GM18861 (cell line): ENCODE results near the gene MISP3.

Experiments
- ATAC-seq: cut with Tn5 transposase; IDR thresholded peaks from one replicate; pipeline ENCODE4 v1.9.1; 2021; ENCODE audit not compliant: unreplicated experiment

The MISP3 gene

DNA sequence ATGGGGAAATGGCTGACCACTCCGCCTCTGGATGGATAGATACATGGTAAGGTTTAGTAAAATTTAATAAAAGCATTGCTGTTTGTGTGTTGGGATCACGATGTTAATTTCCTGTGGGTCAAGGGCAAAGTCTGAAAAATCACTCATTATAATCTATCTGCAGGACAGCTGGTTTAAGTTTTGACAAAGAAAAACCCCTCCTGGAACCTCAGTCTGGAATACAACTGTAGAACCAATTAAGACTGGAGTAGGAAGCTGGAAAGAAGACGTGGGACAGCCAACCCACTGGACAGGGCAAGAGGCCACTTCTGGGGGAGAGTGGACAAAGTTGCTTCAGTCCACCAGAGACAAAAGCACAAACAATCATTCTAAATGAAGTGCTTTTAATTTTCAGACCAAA, 46.6 kb downstream of the MISP3 start:
- no peak for ATAC-seq

DNA sequence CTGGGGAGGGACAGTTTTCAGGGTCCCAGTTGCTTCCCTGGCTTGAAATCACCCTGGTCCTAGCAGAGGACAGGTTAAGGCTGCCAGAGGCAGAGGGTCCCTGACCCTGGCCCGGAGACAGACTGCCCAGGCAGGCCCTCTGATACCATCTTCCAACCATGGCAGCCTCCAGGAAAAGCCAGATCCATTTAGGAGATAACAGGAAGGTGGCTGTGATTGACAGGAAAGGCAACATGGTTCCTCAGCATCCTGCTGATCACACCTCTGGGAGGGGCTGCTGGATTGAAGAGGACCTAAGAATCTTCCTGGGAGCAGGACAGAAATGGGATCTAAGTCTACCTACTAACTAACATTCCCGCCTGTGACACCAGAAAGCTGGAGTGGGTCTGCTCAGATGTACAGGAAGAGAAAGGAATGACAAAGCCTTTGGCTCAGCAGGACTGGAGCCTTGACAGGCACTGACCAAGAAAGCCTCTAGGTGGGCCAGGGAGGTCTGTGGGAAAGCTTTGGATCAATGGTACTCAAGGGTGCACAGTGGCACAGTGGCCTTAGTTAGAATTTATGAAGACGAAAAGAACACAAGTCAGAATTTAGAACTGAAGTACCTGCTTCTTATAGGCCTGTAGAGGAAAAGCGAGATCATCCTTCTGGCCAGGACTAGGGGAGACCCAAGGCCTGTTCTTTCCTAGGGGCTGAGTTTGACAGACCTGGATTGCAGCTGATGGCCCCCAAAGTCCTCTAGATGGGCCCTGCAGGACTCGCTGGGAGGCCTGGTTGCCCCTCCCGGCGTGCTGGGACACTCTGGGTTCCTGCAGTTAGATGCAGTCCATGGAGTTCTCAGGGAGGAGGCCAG, 47.3 kb downstream of the MISP3 start:
- no peak for ATAC-seq

DNA sequence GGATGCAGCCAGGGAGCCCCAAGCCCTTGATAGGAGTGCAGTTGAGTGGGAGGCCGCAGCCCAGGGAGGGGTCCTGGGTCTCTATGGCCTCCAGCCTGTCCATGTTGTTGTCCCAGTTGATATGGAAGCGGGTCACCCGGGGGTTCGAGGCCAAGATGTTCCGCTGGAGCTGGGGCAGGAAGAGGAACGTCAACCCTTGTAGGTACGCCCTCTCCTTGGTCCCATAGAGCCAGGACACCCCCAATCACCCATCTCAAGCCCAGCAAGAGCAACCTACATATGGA, 47.9 kb downstream of the MISP3 start:
- ATAC-seq, result no peak

DNA sequence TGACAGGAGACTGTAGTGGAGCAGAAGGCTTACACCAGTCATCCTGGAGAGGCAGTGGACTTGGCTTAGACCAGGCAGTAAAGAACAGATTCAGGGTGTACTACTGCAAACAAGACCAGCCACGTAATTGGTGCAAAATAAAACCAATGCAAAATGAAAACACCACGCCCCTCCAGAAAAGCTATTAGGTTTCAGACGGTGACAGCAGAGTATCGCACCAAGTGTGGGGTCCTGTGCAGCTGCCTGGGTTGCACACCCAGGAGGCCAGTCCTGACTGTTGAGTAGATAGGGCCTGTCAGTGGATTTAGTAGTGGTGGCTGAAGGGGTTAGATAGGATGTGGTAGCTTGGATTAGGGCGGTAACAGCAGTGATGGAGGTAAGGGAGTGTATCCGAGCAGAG, 50.3 kb downstream of the MISP3 start:
- ATAC-seq, result no peak
